Measurements from ENCODE around the gene SCRG1.
A peak's percentile ranks its signal among the peaks of the same experiment; 100 is the strongest.

Gene SCRG1

DNA sequence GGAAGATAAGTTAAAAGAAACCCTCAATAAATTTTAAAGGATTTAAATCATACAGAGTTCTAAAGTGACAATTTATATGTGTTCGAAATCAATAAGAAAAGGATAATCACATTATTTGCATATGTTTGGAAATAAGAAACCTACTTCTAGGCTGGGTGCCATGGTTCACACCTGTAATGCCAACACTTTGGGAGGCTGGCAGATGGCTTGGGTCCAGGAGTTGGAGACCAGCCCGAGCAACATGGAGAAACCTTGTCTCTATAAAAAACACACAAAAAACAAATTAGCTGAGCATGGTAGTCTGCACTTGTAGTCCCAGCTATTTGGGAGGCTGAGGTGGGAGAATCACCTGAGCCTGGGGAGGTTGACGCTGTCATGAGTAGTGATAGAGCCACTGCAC, 36.2 kb downstream of the SCRG1 start:
- no peak for DNase-seq
- TF ChIP-seq GATA1 (IDR thresholded peaks at IDR 0.05; ENCODE audit: low read depth, low read length) (no peak), POLR2A (IDR thresholded peaks at IDR 0.05; ENCODE audit: low read length) (no peak)

DNA sequence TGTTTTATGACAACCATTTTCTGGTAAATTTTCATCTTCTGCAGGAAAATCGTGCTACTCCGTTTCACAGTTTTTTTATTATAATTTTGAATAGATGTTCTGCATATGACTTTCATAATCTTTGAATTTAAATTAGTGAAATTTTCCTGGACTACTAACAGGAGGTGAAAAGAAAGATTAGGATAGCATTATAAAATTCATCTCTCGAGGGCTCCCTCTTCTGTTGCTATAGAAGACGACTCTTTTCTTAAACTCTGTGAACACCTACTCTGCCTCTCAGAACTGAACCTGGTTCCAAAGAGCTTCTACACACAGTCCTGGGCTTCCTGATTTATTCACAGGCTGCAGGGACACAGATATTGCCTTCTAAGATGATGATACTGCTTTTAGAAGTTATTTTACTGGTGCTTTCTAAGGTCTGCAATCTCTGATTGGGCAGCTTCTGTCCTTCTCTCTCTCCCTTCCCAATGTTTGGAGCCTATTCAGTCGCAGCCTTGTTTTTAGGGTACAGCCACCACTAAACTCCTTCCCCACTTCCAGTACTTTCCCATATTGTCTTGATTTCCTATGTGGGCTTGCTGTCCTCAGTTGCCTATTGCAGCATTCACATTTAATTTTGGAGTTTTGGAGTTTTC, 38.2 kb downstream of the SCRG1 start:
- peak in 1 of 2 experiments; percentile 10 for DNase-seq
- no peak for TF ChIP-seq POLR2A (IDR thresholded peaks at IDR 0.05; ENCODE audit: low read length)
- TF ChIP-seq GATA1 (IDR thresholded peaks at IDR 0.05; ENCODE audit: low read depth, low read length) = no peak

DNA sequence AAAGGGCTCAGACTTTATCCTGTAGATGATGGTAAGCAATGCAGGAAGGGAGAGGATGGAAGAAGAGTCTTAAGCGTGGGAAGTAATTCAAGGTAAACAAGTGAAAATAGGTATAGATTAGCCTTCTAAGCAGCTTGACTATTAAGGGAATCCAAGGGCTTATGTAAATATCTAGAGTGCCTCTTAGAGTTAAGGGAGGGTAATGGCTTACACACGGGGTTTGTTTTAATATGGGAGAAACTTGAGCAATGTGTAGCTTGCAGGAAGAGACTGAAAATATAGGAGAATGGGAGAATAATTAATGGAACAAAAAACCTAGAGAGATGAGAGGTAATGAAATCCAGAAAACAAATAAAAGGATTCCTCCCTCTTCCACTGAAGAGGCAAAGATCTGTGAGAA, 41.0 kb downstream of the SCRG1 start:
- TF ChIP-seq POLR2A (IDR thresholded peaks at IDR 0.05; ENCODE audit: low read length) = no peak
- no peak for TF ChIP-seq GATA1 (IDR thresholded peaks at IDR 0.05; ENCODE audit: low read depth, low read length)
- no peak for DNase-seq

DNA sequence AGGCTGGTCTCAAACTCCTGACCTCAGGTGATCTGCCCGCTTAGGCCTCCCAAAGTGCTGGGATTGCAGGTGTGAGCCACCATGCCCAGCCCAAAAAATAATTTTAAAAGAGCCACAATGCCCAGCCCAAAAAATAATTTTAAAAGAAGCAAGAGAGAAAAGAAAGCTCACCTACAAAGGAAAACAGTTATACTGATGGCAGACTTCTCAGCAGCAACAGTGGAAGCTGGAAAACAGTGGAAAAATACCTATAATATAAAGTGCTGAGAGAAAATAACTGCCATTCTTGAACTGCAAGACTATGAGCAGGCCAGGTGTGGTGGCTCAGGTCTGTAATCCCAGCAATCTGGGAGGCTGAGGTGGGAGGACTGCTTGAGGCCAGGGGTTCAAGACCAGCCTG, 51.4 kb downstream of the SCRG1 start:
- no peak for DNase-seq
- TF ChIP-seq POLR2A (IDR thresholded peaks at IDR 0.05; ENCODE audit: low read length) (no peak), GATA1 (IDR thresholded peaks at IDR 0.05; ENCODE audit: low read depth, low read length) (no peak)

DNA sequence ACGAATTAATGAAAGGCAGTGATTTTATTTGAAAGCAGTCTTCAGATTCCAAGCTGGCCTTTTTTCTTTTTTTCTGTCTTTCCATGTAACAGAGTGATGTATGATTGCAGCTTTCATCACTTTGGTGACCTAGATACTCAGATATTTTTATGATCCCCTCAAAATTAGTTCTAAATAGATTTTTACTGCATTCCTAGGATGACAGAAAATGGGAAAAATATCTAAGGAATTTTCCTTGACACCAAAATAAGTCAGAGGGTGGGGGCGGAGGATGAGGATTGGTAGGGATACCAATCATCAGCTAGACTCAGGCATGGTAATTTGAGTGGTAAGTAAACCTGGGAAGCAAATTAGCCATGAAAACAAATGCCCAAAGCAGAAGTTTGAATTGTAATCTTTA, 52.8 kb downstream of the SCRG1 start:
- no peak for TF ChIP-seq GATA1 (IDR thresholded peaks at IDR 0.05; ENCODE audit: low read depth, low read length)
- TF ChIP-seq POLR2A (IDR thresholded peaks at IDR 0.05; ENCODE audit: low read length) = no peak
- DNase-seq = no peak

DNA sequence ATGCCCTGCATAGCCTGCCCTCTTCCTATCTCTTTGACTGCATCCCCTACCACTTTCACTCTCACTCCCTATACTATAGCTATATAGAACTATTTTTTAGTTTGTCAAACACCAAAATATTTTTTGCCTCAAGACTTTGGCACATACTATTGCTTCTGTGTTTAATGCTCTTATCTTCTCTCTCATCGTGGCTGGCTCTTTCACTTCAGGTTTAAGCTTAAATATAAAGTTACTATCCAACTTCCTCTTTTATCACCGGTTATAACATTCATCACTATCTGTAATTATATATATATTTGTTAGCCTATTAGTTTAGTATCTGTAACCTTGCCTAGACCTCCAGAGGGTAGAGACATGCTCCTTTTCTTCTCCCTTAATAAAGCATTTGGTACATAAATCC, 53.3 kb downstream of the SCRG1 start:
- no peak for DNase-seq
- TF ChIP-seq GATA1 (IDR thresholded peaks at IDR 0.05; ENCODE audit: low read depth, low read length) (no peak), POLR2A (IDR thresholded peaks at IDR 0.05; ENCODE audit: low read length) (no peak)

DNA sequence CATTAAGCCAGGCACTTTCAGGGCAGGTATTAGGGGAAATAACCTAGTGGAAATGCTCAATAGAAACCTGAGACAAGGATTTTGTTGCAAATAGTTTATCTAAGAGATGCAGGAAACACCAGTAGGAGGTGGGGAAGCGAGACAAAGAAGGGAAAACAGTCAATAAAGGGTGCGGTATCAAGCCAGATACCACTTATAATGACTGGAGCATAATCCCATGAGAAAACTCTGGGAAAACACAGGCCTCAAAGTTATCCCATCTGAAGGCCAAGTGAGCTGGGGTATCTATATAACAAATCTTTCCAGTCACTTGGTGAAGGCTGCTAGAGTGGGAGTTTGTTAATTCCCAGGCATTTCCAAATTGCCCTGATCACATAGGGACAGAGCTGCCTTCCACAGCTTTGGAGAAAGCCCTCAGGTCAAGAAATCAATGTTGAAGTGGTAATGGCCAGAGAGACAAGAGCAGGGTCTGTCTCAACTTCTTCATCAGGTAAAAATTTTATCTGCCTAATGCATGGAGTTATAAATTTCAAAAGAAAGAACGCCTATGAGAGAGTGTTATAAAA, 55.0 kb downstream of the SCRG1 start:
- TF ChIP-seq GATA1 (IDR thresholded peaks at IDR 0.05; ENCODE audit: low read depth, low read length) = no peak
- no peak for TF ChIP-seq POLR2A (IDR thresholded peaks at IDR 0.05; ENCODE audit: low read length)
- no peak for DNase-seq

DNA sequence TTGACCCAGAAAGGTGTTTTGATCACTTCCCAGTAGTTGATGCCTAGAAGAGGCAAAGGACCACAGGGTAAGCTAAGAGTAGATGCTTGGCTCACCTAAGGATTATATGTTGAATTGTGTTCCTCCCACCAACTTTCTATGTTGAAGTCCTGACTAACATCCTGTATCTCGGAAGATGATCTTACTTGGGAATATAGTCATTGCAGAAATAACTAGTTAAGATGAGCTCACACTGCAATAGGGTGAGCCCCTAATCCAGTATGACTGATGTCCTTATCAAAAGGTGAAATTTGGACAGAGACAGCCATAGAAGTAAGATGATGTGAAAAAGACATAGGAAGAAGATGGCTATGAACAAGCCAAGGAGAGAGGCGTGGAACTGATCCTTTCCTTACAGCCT, 61.5 kb downstream of the SCRG1 start:
- TF ChIP-seq GATA1 (IDR thresholded peaks at IDR 0.05; ENCODE audit: low read depth, low read length) (no peak), POLR2A (IDR thresholded peaks at IDR 0.05; ENCODE audit: low read length) (no peak)
- no peak for DNase-seq

DNA sequence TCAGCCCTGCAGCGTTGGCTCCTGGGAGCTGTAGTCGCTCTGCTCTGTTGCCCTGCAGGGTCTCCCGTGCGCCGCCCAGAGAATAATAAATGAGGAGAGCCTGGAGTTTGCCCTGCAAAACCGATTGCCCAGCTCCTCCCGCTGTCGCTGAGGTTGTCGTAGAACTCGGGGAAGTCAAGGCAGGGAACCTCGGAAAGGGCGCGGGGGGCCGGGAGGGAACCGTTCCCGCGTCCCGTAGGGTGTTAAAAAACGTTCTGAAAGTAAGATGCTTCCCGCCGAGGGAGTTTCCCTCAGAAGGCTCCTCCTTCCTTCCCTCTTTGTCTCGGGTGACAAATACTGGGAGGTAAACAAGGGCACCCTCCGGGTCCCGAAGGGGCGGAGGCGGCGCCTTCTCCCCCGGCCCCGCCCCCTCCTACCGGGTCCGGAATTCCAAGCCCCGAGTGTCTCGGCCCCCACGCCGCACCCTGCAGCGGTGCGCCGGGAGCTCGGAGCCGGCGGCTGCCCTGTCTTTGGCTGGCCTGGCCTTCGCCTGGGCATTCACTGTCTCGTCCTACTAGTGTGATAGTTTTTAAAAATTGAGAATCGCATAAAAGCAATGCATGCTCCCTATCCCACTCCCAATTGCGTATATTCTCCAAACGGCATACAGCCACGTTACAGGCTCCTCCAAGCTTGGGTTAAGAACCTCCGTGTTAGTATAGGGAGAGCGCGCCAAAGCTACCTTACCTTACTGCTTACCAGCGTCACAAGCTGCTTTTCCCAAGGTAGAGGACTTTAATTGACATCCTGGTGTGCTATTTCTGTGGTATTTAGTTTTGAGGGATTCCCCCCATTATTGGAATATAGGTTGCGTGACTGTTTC, 63.8 kb downstream of the SCRG1 start:
- DNase-seq = peak; percentile 89 to 92

More for the DNA sequence above, 63.8 kb downstream of the SCRG1 start:
- TF ChIP-seq GATA1 (IDR thresholded peaks at IDR 0.05; ENCODE audit: low read depth, low read length) (no peak), POLR2A (IDR thresholded peaks at IDR 0.05; ENCODE audit: low read length) (peak; percentile 92)

Measured in erythroblast (primary cell).